Left lung (tissue), 10 donors: ENCODE results near the gene CCS. TPM values are rescaled to one million over a fixed set of nuclear protein-coding genes. Genes with fewer than 3 reads are reported as not detected.
"Not testable (repeated sequence)": the region's sequence is repeated elsewhere in the genome, so short reads cannot be mapped to it uniquely, and the experiment has no call there.

Experiments
- ATAC-seq: fragments of 200-7000 bp; cut with Tn5 transposase; one replicate; pipeline ENCODE4 v1.9.1; 2020; ENCODE audit warnings: moderate library complexity
- DNase-seq, 4 donors: peaks; one replicate each; pipeline ENCODE4 v3.0.0-alpha.2; 2013 to 2020
- H3K27ac ChIP-seq, 2 donors: fragments of 200-600 bp; sonication (generic) in 1 of 2; one replicate each; pipeline versions ENCODE4 v1.5.0 to v1.8.0; 2020 to 2021
- H3K27me3 ChIP-seq, 2 donors: fragments of 200-600 bp; sonication (generic) in 1 of 2; one replicate each; pipeline versions ENCODE4 v1.5.0 to v1.8.0; 2020 to 2021
- H3K36me3 ChIP-seq, 2 donors: fragments of 200-600 bp; sonication (generic) in 1 of 2; one replicate each; pipeline versions ENCODE4 v1.5.0 to v1.8.0; 2020 to 2021
- H3K4me1 ChIP-seq, 2 donors: fragments of 200-600 bp; one replicate each; pipeline ENCODE4 v1.8.0; 2021
- H3K4me3 ChIP-seq, 2 donors: fragments of 200-600 bp; sonication (generic) in 1 of 2; one replicate each; pipeline versions ENCODE4 v1.5.0 to v1.8.0; 2020 to 2021; ENCODE audit warnings: mild to moderate bottlenecking in 1 of 2
- H3K9me3 ChIP-seq, 2 donors: fragments of 200-600 bp; sonication (generic) in 1 of 2; one replicate each; pipeline versions ENCODE4 v1.5.0 to v1.8.0; 2020 to 2021
- intact Hi-C, 2 donors: fragments of 100-400 bp; cut with DNase I; formaldehyde crosslinking; loops; one replicate each; pipeline versions ENCODE4 v1.11.2 to v1.14.2; 2022
- polyA plus RNA-seq, 6 donors: library from polyadenylated mRNA; unstranded; fragments of 120-200 nt; gene quantifications; one replicate each; pipeline ENCODE4 v1.2.1, GENCODE V29; 2013; ENCODE audit not compliant: insufficient read length in 6 of 6
- total RNA-seq, 2 donors: library from RNA; stranded (reverse); fragmentation: NEBNext Ultra II Directional; extraction: Animal tissue kit (Norgen Biotek cat#: 25700); gene quantifications; one replicate each; pipeline ENCODE4 v1.2.1, GENCODE V29; 2021
- TF ChIP-seq, protein P1 (sequence below), 2 donors: fragments of 200-600 bp; sonication (generic) in 1 of 2; IDR thresholded peaks; one replicate each; pipeline versions ENCODE4 v1.5.0 to v1.8.0; 2021; ENCODE audit warnings: antibody characterized with exemption in 2 of 2
- donor health status: DM: no; HTN: yes; CAD: no.
- donor health status: DM: no; HTN: no; CAD: no.

CCS gene
- total and polyA plus RNA-seq, 8 donors, result 29.0 to 101 (median 82.0) TPM

- DNase-seq (no peak), ATAC-seq (no peak)
- intact Hi-C loops, result no loop called here
- Histone ChIP-seq H3K9me3 (no peaks in the 10 kb centered on the region), H3K27me3 (no peaks in the 10 kb centered on the region), H3K4me1 (peaks cover 8 to 18% of the 10 kb centered on the region in 2 donors), H3K4me3 (no peak overlapping the region), H3K36me3 (peaks cover 0 to 44% of the 10 kb centered on the region in 2 donors), H3K27ac (peak overlapping the region in 1 of 2 donors; percentile 5)
- TF ChIP-seq, protein P1, sequence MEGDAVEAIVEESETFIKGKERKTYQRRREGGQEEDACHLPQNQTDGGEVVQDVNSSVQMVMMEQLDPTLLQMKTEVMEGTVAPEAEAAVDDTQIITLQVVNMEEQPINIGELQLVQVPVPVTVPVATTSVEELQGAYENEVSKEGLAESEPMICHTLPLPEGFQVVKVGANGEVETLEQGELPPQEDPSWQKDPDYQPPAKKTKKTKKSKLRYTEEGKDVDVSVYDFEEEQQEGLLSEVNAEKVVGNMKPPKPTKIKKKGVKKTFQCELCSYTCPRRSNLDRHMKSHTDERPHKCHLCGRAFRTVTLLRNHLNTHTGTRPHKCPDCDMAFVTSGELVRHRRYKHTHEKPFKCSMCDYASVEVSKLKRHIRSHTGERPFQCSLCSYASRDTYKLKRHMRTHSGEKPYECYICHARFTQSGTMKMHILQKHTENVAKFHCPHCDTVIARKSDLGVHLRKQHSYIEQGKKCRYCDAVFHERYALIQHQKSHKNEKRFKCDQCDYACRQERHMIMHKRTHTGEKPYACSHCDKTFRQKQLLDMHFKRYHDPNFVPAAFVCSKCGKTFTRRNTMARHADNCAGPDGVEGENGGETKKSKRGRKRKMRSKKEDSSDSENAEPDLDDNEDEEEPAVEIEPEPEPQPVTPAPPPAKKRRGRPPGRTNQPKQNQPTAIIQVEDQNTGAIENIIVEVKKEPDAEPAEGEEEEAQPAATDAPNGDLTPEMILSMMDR (IDR thresholded peaks at IDR 0.05), result no peak
These were observed 7.2 kb downstream of the CCS start for GRCh38 chr11:66600219-66600618.

DNA sequence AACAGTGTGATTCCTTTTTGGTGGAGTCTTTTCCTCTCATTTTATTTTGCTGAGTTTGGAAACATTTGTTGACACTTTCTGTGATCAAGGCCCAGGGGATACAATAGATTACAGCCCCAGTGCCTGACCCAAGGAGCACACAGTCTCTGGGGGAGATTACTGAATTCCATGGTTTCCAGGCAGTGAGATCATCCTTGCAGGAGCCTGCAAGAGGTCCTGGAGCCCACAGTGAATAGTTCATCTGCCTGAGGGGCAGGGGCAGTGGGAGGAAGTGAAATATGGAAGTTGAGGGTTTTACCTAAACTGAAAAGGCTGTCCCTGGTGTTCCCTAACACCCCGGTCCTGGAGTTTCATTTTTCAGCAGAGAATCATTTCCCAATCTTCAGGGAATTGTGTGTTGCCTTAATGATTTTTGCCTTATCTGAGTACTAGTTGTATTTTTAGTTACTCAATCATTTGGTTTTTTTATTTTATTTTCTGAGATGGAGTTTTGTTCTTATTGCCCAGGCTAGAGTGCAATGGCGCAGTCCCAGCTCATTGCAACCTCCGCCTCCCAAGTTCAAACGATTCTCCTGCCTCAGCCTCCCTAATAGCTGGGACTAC is 7.7 kb downstream of the CCS start:
- TF ChIP-seq, protein P1 (IDR thresholded peaks at IDR 0.05), result no peak

GRCh38 chr11:66603072-66603471 is 10.1 kb downstream of the CCS start:
- no peak overlapping the region for H3K27ac ChIP-seq
- DNase-seq (peak in 1 of 4 donors; percentile 62), ATAC-seq (no peak)
- H3K4me3 ChIP-seq, result no peak overlapping the region
- peaks cover 0 to 14% of the 10 kb centered on the region in 2 donors for H3K4me1 ChIP-seq
- no peaks in the 10 kb centered on the region for H3K27me3 ChIP-seq
- intact Hi-C loops, result no loop called here
- no peaks in the 10 kb centered on the region for H3K9me3 ChIP-seq
- TF ChIP-seq, protein P1 (IDR thresholded peaks at IDR 0.05), result no peak
- peaks cover 0 to 58% of the 10 kb centered on the region in 2 donors for H3K36me3 ChIP-seq

More for the DNA sequence above, 7.7 kb downstream of the CCS start:
- H3K9me3 ChIP-seq, result no peaks in the 10 kb centered on the region
- H3K36me3 ChIP-seq, result peaks cover 0 to 49% of the 10 kb centered on the region in 2 donors
- intact Hi-C loops, result no loop called here
- peak overlapping the region in 1 of 2 donors; percentile 5 for H3K27ac ChIP-seq
- H3K4me1 ChIP-seq, result peaks cover 3 to 13% of the 10 kb centered on the region in 2 donors
- no peaks in the 10 kb centered on the region for H3K27me3 ChIP-seq
- no peak overlapping the region for H3K4me3 ChIP-seq
- ATAC-seq (no peak), DNase-seq (peak in 1 of 4 donors; percentile 4)

GRCh38 chr11:66604155-66604554 is 11.2 kb downstream of the CCS start:
- H3K27ac ChIP-seq, result no peak overlapping the region
- no peaks in the 10 kb centered on the region for H3K27me3 ChIP-seq
- H3K36me3 ChIP-seq, result peaks cover 0 to 55% of the 10 kb centered on the region in 2 donors
- no peak overlapping the region for H3K4me3 ChIP-seq
- intact Hi-C loops, result no loop called here
- no peak for DNase-seq
- TF ChIP-seq, protein P1 (IDR thresholded peaks at IDR 0.05), result no peak
- H3K4me1 ChIP-seq, result peaks cover 0 to 16% of the 10 kb centered on the region in 2 donors
- ATAC-seq, result no peak
- no peaks in the 10 kb centered on the region for H3K9me3 ChIP-seq

GRCh38 chr11:66606608-66607007 is 13.6 kb downstream of the CCS start:
- ATAC-seq, DNase-seq, H3K27me3 ChIP-seq, H3K9me3 ChIP-seq, H3K4me1 ChIP-seq, intact Hi-C loops, H3K4me3 ChIP-seq: not testable (repeated sequence)
- Histone ChIP-seq H3K36me3 (peaks cover 0 to 36% of the 10 kb centered on the region in 2 donors), H3K27ac (peak overlapping the region in 1 of 2 donors; percentile 13)
